Measurements from ENCODE around the gene CFDP1.

Gene CFDP1

GRCh38 chr16:75310541-75310940 is 122.8 kb downstream of the CFDP1 start:
- Histone ChIP-seq H3K4me3 (replicated peaks; ENCODE audit: insufficient read depth, low read length) (no peak overlapping the region), H3K27ac (replicated peaks) (no peak overlapping the region), H3K27me3 (ENCODE audit: insufficient read depth, poor library complexity, severe bottlenecking) (no peaks in the 10 kb centered on the region)
- no peak for DNase-seq (ENCODE audit: low read depth in 1 of 2, low spot score in 1 of 2)
- TF ChIP-seq GABPA (IDR thresholded peaks at IDR 0.05; ENCODE audit: low read depth) = no peak
- TF ChIP-seq CTCF (IDR thresholded peaks at IDR 0.05; ENCODE audit: insufficient read depth, low read length) = no peak
- TF ChIP-seq POLR2AphosphoS5 (IDR thresholded peaks at IDR 0.05; ENCODE audit: low read depth) = no peak
- TF ChIP-seq REST (IDR thresholded peaks at IDR 0.05; ENCODE audit: insufficient replicate concordance, low read depth) = no peak

GRCh38 chr16:75309899-75310430 is 123.3 kb downstream of the CFDP1 start:
- no peak for TF ChIP-seq POLR2AphosphoS5 (IDR thresholded peaks at IDR 0.05; ENCODE audit: low read depth)
- no peak for TF ChIP-seq SPI1 (IDR thresholded peaks at IDR 0.05; ENCODE audit: borderline replicate concordance, low read depth)
- no peak for TF ChIP-seq GABPA (IDR thresholded peaks at IDR 0.05; ENCODE audit: low read depth)
- no peak for TF ChIP-seq REST (IDR thresholded peaks at IDR 0.05; ENCODE audit: insufficient replicate concordance, low read depth)
- TF ChIP-seq CTCF (IDR thresholded peaks at IDR 0.05; ENCODE audit: insufficient read depth, low read length) = no peak
- no peak for DNase-seq (ENCODE audit: low read depth in 1 of 2, low spot score in 1 of 2)
- Histone ChIP-seq H3K4me3 (replicated peaks; ENCODE audit: insufficient read depth, low read length) (no peak overlapping the region), H3K27ac (replicated peaks) (no peak overlapping the region), H3K27me3 (ENCODE audit: insufficient read depth, poor library complexity, severe bottlenecking) (no peaks in the 10 kb centered on the region)

GRCh38 chr16:75309156-75309555 is 124.1 kb downstream of the CFDP1 start:
- TF ChIP-seq CTCF (IDR thresholded peaks at IDR 0.05; ENCODE audit: insufficient read depth, low read length) (no peak), REST (IDR thresholded peaks at IDR 0.05; ENCODE audit: insufficient replicate concordance, low read depth) (no peak), GABPA (IDR thresholded peaks at IDR 0.05; ENCODE audit: low read depth) (no peak), SPI1 (IDR thresholded peaks at IDR 0.05; ENCODE audit: borderline replicate concordance, low read depth) (no peak), POLR2AphosphoS5 (IDR thresholded peaks at IDR 0.05; ENCODE audit: low read depth) (no peak)
- H3K4me3 ChIP-seq (replicated peaks; ENCODE audit: insufficient read depth, low read length) = no peak overlapping the region
- no peaks in the 10 kb centered on the region for H3K27me3 ChIP-seq (ENCODE audit: insufficient read depth, poor library complexity, severe bottlenecking)
- no peak overlapping the region for H3K27ac ChIP-seq (replicated peaks)
- DNase-seq (ENCODE audit: low read depth in 1 of 2, low spot score in 1 of 2) = no peak
